Neural cell (in vitro differentiated cells): ENCODE measurements around the gene COG5.

Source experiments
- EP300 ChIP-seq: fragments of 450-650 bp; conservative IDR thresholded peaks from 2 replicates; pipeline ENCODE4 v1.6.1; 2014; ENCODE audit warnings: antibody characterized with exemption, mild to moderate bottlenecking, moderate library complexity; ENCODE audit not compliant: poor library complexity, severe bottlenecking
- EZH2 ChIP-seq: fragments of 200-600, 300-800 bp; shearing (Covaris generic), sonication (generic); IDR thresholded peaks from 2 replicates; pipeline ENCODE4 v1.6.1; 2014; ENCODE audit warnings: antibody characterized with exemption, low read length, borderline replicate concordance, mild to moderate bottlenecking; ENCODE audit not compliant: insufficient read depth, poor library complexity, severe bottlenecking
- POLR2AphosphoS5 ChIP-seq: IDR thresholded peaks from 2 replicates; pipeline ENCODE4 v1.6.1; 2012
- RAD21 ChIP-seq: fragments of 450-650 bp; conservative IDR thresholded peaks from 2 replicates; pipeline ENCODE4 v1.6.1; 2014; ENCODE audit warnings: antibody characterized with exemption, mild to moderate bottlenecking, moderate library complexity
- SMC3 ChIP-seq: fragments of 450-650 bp; conservative IDR thresholded peaks from 2 replicates; pipeline ENCODE4 v1.6.1; 2014; ENCODE audit warnings: antibody characterized with exemption, mild to moderate bottlenecking, moderate library complexity; ENCODE audit not compliant: poor library complexity
- TF ChIP-seq, protein P1 (sequence below): fragments of 450-650 bp; IDR thresholded peaks from 2 replicates; pipeline ENCODE4 v1.5.1; 2014; ENCODE audit warnings: antibody characterized with exemption, mild to moderate bottlenecking, moderate library complexity; ENCODE audit not compliant: poor library complexity, severe bottlenecking

DNA sequence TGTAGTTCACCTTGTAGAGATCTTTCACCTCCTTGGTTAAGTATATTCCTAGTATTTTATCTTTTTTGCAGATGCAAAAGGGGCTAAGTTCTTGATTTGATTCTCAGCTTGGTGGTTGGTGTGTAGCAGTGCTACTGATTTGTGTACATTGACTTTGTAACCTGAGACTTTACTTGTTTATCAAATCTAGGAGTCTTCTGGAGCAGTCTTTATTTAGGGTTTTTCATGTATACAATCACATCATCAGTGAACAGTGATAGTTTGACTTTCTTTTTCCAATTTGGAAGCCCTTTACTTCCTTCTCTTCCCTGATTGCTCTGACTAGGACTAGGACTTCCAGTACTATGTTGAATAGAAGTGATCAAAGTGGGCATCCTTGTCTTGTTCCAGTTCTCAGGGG, 60.0 kb downstream of the COG5 start:
- TF ChIP-seq RAD21 (no peak), POLR2AphosphoS5 (no peak), EP300 (no peak), SMC3 (no peak), EZH2 (no peak)
- TF ChIP-seq, protein P1, sequence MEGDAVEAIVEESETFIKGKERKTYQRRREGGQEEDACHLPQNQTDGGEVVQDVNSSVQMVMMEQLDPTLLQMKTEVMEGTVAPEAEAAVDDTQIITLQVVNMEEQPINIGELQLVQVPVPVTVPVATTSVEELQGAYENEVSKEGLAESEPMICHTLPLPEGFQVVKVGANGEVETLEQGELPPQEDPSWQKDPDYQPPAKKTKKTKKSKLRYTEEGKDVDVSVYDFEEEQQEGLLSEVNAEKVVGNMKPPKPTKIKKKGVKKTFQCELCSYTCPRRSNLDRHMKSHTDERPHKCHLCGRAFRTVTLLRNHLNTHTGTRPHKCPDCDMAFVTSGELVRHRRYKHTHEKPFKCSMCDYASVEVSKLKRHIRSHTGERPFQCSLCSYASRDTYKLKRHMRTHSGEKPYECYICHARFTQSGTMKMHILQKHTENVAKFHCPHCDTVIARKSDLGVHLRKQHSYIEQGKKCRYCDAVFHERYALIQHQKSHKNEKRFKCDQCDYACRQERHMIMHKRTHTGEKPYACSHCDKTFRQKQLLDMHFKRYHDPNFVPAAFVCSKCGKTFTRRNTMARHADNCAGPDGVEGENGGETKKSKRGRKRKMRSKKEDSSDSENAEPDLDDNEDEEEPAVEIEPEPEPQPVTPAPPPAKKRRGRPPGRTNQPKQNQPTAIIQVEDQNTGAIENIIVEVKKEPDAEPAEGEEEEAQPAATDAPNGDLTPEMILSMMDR, result no peak
